ENCODE data around the gene FBL. TPM values are rescaled to one million over a fixed set of nuclear protein-coding genes. Genes with fewer than 3 reads are reported as not detected.
"Not testable (repeated sequence)": the region's sequence is repeated elsewhere in the genome, so short reads cannot be mapped to it uniquely, and the experiment has no call there.

FBL gene
- total RNA-seq, 4 donors from 2014 or later = 184 to 226 (median 193) TPM

GRCh38 chr19:39809368-39809767 lies 36.8 kb downstream of the FBL start:
- Histone ChIP-seq H3K36me3 (no peaks in the 10 kb centered on the region), H3K4me3 (no peak overlapping the region), H3K27ac (no peak overlapping the region), H3K9me3 (no peaks in the 10 kb centered on the region), H3K4me1 (peaks cover 0 to 8% (median 0%) of the 10 kb centered on the region in 3 donors), H3K27me3 (no peaks in the 10 kb centered on the region)
- TF ChIP-seq CTCF (IDR thresholded peaks at IDR 0.05) = no peak
- TF ChIP-seq POLR2A (IDR thresholded peaks at IDR 0.05) = no peak
- 93% methylated on average over 4 of the region's 4 CpGs for WGBS, 2 donors
- DNase-seq = no peak
- intact Hi-C loops (cut with DNase I) = no loop called here

GRCh38 chr19:39808688-39809087 lies 37.5 kb downstream of the FBL start:
- H3K36me3 ChIP-seq; H3K27ac ChIP-seq; H3K4me1 ChIP-seq; intact Hi-C loops (cut with DNase I); H3K9me3 ChIP-seq; DNase-seq; H3K27me3 ChIP-seq; H3K4me3 ChIP-seq: not testable (repeated sequence)
- WGBS, 2 donors = 43 to 54% methylated on average over 7 of the region's 7 CpGs

DNA sequence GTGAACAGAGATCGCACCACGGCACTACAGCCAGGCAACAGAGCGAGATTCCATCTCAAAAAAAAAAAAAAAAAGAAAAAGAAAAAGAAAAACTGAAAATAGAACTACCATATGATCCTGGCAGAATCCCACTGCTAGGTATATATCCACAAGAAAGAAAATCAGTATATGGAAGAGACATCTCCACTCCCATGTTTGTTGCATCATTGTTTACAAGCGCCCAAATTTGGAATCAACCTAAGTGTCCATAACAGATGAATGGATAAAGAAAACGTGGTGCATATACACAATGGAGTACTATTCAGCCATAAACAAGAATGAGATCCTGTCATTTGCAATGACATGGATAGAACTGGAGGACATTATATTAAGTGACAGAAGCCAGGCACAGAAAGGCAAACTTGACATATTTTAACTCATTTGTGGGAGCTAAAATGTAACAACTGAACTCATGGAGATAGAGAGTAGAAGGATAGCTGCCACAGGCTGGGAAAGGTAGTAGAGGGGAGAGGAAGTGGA lies 38.3 kb downstream of the FBL start:
- no peak for DNase-seq
- 80 to 83% methylated on average over 5 of the region's 5 CpGs for WGBS, 2 donors
- TF ChIP-seq POLR2A (IDR thresholded peaks at IDR 0.05) (no peak), CTCF (IDR thresholded peaks at IDR 0.05) (no peak)
- Histone ChIP-seq H3K27ac (no peak overlapping the region), H3K27me3 (peaks cover 0 to 9% (median 0%) of the 10 kb centered on the region in 4 donors), H3K4me1 (no peaks in the 10 kb centered on the region), H3K4me3 (no peak overlapping the region), H3K9me3 (no peaks in the 10 kb centered on the region), H3K36me3 (no peaks in the 10 kb centered on the region)
- intact Hi-C loops (cut with DNase I) = no loop called here

GRCh38 chr19:39805104-39805503 lies 41.1 kb downstream of the FBL start:
- TF ChIP-seq POLR2A (IDR thresholded peaks at IDR 0.05) = no peak
- no peak for TF ChIP-seq CTCF (IDR thresholded peaks at IDR 0.05)
- Histone ChIP-seq H3K4me3 (no peak overlapping the region), H3K27me3 (peaks cover 0 to 26% (median 0%) of the 10 kb centered on the region in 4 donors), H3K36me3 (no peaks in the 10 kb centered on the region), H3K4me1 (no peaks in the 10 kb centered on the region), H3K9me3 (no peaks in the 10 kb centered on the region), H3K27ac (no peak overlapping the region)
- intact Hi-C loops (cut with DNase I) = no loop called here
- DNase-seq = no peak
- 52 to 61% methylated on average over 4 to 5 of the region's 5 CpGs for WGBS, 2 donors

DNA sequence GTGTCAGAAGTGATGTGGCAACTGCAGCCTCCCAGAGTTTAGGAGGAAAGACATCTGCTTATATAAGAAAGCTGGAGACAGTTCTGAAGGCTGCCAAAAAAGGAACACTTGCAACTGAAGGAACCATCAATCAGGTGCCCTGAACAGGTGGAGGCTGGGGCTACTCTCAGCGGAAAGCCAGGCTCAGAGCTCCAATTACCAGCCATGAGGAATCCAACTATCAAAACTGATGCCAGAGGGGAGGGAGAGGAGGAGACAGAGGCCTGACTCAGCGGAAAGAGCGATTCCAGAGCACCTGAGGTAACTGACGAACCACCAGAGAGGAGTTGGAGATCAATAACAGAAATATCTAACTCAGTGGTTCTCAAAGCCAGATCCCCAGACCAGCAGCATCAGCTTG lies 43.2 kb downstream of the FBL start:
- no peak for DNase-seq
- H3K9me3 ChIP-seq = no peaks in the 10 kb centered on the region
- peaks cover 0 to 27% (median 0%) of the 10 kb centered on the region in 4 donors for H3K27me3 ChIP-seq
- intact Hi-C loops (cut with DNase I) = no loop called here
- no peaks in the 10 kb centered on the region for H3K4me1 ChIP-seq
- H3K27ac ChIP-seq = no peak overlapping the region
- no peaks in the 10 kb centered on the region for H3K36me3 ChIP-seq
- no peak for TF ChIP-seq POLR2A (IDR thresholded peaks at IDR 0.05)
- TF ChIP-seq CTCF (IDR thresholded peaks at IDR 0.05) = no peak
- H3K4me3 ChIP-seq = no peak overlapping the region
- 16 to 29% methylated on average over 4 of the region's 4 CpGs for WGBS, 2 donors

DNA sequence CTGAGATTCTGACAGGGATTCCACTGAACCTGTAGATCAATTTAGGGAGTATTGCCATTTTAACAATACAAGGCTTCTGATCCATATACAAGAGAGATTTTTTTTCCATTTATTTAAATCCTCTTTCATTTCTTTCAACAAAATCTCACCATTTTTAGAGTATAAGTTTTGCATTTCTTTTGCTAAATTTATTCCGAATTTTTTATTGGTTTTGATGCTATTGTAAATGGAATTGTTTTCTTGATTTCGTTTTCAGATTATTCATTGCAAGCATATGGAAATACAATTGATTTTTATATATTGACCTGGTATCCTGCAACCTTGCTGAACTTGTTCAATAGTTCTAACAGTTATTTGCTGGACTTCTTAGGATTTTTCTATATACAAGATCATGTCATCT lies 49.1 kb downstream of the FBL start:
- no peaks in the 10 kb centered on the region for H3K9me3 ChIP-seq
- intact Hi-C loops (cut with DNase I) = loop anchor here (10.0 kb wide), 1 partner anchor 48 kb away; the partner anchor contains the start of gene FBL
- H3K4me1 ChIP-seq = peaks cover 0 to 7% (median 0%) of the 10 kb centered on the region in 3 donors
- DNase-seq = no peak
- H3K36me3 ChIP-seq = no peaks in the 10 kb centered on the region
- H3K4me3 ChIP-seq = no peak overlapping the region
- H3K27ac ChIP-seq = no peak overlapping the region
- TF ChIP-seq CTCF (IDR thresholded peaks at IDR 0.05) = no peak
- 60 to 62% methylated on average over 2 of the region's 2 CpGs for whole genome bisulfite sequencing, 2 donors
- H3K27me3 ChIP-seq = peaks cover 0 to 24% (median 0%) of the 10 kb centered on the region in 4 donors

Data from esophagus squamous epithelium (tissue), 5 donors.